NCI-H146 treated with DMSO at 0.1 percent for 48 hours (cell line): ENCODE data around the gene MMS19.
"Not testable (repeated sequence)": the region's sequence is repeated elsewhere in the genome, so short reads cannot be mapped to it uniquely, and the experiment has no call there.

Experiments
- DNase-seq: peaks from one replicate; lab custom pipeline; 2025; ENCODE audit not compliant: unreplicated experiment; lab: John Stamatoyannopoulos, UW

The MMS19 gene

GRCh38 chr10:97426776-97427570 lies 71.2 kb downstream of the MMS19 start:
- no peak for DNase-seq

GRCh38 chr10:97425964-97426775 lies 72.1 kb downstream of the MMS19 start, which contains the start of gene PGAM1:
TSS of gene PGAM1 (plus strand) at chr10:97426191. CDS start at chr10:97426308, 117 bp downstream.
- DNase-seq: peak; percentile 91

- DNase-seq: not testable (repeated sequence)
Measured at GRCh38 chr10:97423757-97424098, 74.5 kb downstream of the MMS19 start.

- DNase-seq: no peak
Measured at GRCh38 chr10:97416565-97416964, 81.7 kb downstream of the MMS19 start.

GRCh38 chr10:97412891-97413304 lies 85.3 kb downstream of the MMS19 start:
- no peak for DNase-seq

GRCh38 chr10:97411406-97411805 lies 86.8 kb downstream of the MMS19 start:
- no peak for DNase-seq

- DNase-seq: no peak
Measured at GRCh38 chr10:97408496-97408992, 89.7 kb downstream of the MMS19 start.
